D341Med (cell line): Measurements from ENCODE around the gene PRAC2.

Experiments
- DNase-seq: peaks from one replicate; pipeline ENCODE4 v3.0.0; 2012; ENCODE audit warnings: low spot score

Gene PRAC2

GRCh38 chr17:48755356-48755755 lies 32.4 kb downstream of the PRAC2 start:
- no peak for DNase-seq

- no peak for DNase-seq
Measured at GRCh38 chr17:48756830-48757251, 33.9 kb downstream of the PRAC2 start.

- DNase-seq, result no peak
Measured at GRCh38 chr17:48757524-48757961, 34.6 kb downstream of the PRAC2 start.

- DNase-seq, result no peak
Measured at GRCh38 chr17:48759288-48759687, 36.3 kb downstream of the PRAC2 start.

GRCh38 chr17:48760411-48760810 lies 37.4 kb downstream of the PRAC2 start:
- no peak for DNase-seq

GRCh38 chr17:48761114-48761513 lies 38.1 kb downstream of the PRAC2 start:
- DNase-seq, result no peak

- no peak for DNase-seq
Measured at GRCh38 chr17:48767263-48767774, 44.3 kb downstream of the PRAC2 start.

- no peak for DNase-seq
Measured at GRCh38 chr17:48769009-48769675, 46.2 kb downstream of the PRAC2 start.

- DNase-seq, result no peak
Measured at GRCh38 chr17:48770954-48771353, 48.0 kb downstream of the PRAC2 start.

- no peak for DNase-seq
Measured at GRCh38 chr17:48773245-48773644, 50.3 kb downstream of the PRAC2 start.
